Tibial artery (tissue), 4 donors: ENCODE data around the gene CUL9.

Source experiments
- DNase-seq, 2 donors: peaks; one replicate each; pipeline ENCODE4 v3.0.0-alpha.2; 2019
- H3K27ac ChIP-seq, 2 donors: fragments of 200-600 bp; sonication (generic) in 1 of 2; 1 replicate in 1 of 2; 2 replicates in 1 of 2; pipeline ENCODE4 v1.5.1; 2018 to 2019; ENCODE audit warnings: mild to moderate bottlenecking in 1 of 2
- H3K27me3 ChIP-seq, 2 donors: fragments of 200-600 bp; sonication (generic) in 1 of 2; one replicate each; pipeline versions ENCODE4 v1.5.1 to v1.6.0; 2016 to 2019
- H3K36me3 ChIP-seq, 3 donors: fragments of 200-600 bp; sonication (generic) in 2 of 3; one replicate each; pipeline ENCODE4 v1.5.1; 2016 to 2019; ENCODE audit warnings: mild to moderate bottlenecking in 2 of 3
- H3K4me1 ChIP-seq, 4 donors: fragments of 200-600 bp; sonication (generic) in 2 of 4; 1 replicate in 3 of 4; 2 replicates in 1 of 4; pipeline ENCODE4 v1.5.1; 2016 to 2019
- H3K4me3 ChIP-seq, 2 donors: fragments of 200-600 bp; sonication (generic) in 1 of 2; 1 replicate in 1 of 2; 2 replicates in 1 of 2; pipeline ENCODE4 v1.5.1; 2018 to 2019; ENCODE audit warnings: mild to moderate bottlenecking in 2 of 2
- H3K9me3 ChIP-seq, 3 donors: fragments of 200-600 bp; sonication (generic) in 1 of 3; one replicate each; pipeline ENCODE4 v1.5.1; 2016 to 2019
- CTCF ChIP-seq, 2 experiments: fragments of 200-600 bp in 1 of 2; fragments of 450-650 bp in 1 of 2; IDR thresholded peaks; one replicate each; pipeline ENCODE4 v1.5.1; 2017 to 2019; ENCODE audit warnings: antibody characterized with exemption in 2 of 2, mild to moderate bottlenecking in 1 of 2, moderate library complexity in 1 of 2
- intact Hi-C: fragments of 100-400 bp; cut with DNase I; formaldehyde crosslinking; loops from one replicate; pipeline ENCODE4 v1.15.0; 2023; ENCODE audit warnings: low total_unique reads

The CUL9 gene

GRCh38 chr6:43223175-43223574, 41.2 kb downstream of the CUL9 start:
- Histone ChIP-seq H3K27me3 (no peaks in the 10 kb centered on the region), H3K4me1 (peaks cover 0 to 7% (median 0%) of the 10 kb centered on the region in 4 donors), H3K27ac (no peak overlapping the region), H3K9me3 (no peaks in the 10 kb centered on the region), H3K36me3 (peaks cover 10 to 71% (median 29%) of the 10 kb centered on the region in 3 donors), H3K4me3 (no peak overlapping the region)
- no peak for TF ChIP-seq CTCF (IDR thresholded peaks at IDR 0.05)
- peak in 1 of 2 donors; percentile 59 for DNase-seq
- intact Hi-C loops: no loop called here

- no peak overlapping the region for H3K4me3 ChIP-seq
- peaks cover 0 to 18% (median 7%) of the 10 kb centered on the region in 4 donors for H3K4me1 ChIP-seq
- H3K27ac ChIP-seq: no peak overlapping the region
- no peak for DNase-seq
- H3K27me3 ChIP-seq: no peaks in the 10 kb centered on the region
- intact Hi-C loops: no loop called here
- no peaks in the 10 kb centered on the region for H3K9me3 ChIP-seq
- TF ChIP-seq CTCF (IDR thresholded peaks at IDR 0.05): no peak
- H3K36me3 ChIP-seq: peaks cover 4 to 43% (median 19%) of the 10 kb centered on the region in 3 donors
Measured at GRCh38 chr6:43226192-43226851, 44.3 kb downstream of the CUL9 start.

- Histone ChIP-seq H3K4me3 (peak within 1 kb of the TSS; percentile 53 to 64), H3K27me3 (peaks cover 0 to 11% of the 10 kb centered on the region in 2 donors), H3K9me3 (no peaks in the 10 kb centered on the region), H3K27ac (peak within 1 kb of the TSS; percentile 22 to 57), H3K4me1 (peaks cover 0 to 14% (median 7%) of the 10 kb centered on the region in 4 donors), H3K36me3 (peaks cover 0 to 18% (median 0%) of the 10 kb centered on the region in 3 donors)
- intact Hi-C loops: no loop called here
- DNase-seq: peak; percentile 67 to 83
- TF ChIP-seq CTCF (IDR thresholded peaks at IDR 0.05): peak; percentile 85 to 90
Measured at GRCh38 chr6:43228951-43229802, 47.2 kb downstream of the CUL9 start, which contains the start of gene DNPH1. DNPH1 (minus strand) TSS chr6:43229481; CDS start chr6:43229456, 25 bp downstream.

- H3K36me3 ChIP-seq: peaks cover 0 to 9% (median 0%) of the 10 kb centered on the region in 3 donors
- intact Hi-C loops: no loop called here
- TF ChIP-seq CTCF (IDR thresholded peaks at IDR 0.05): no peak
- H3K4me1 ChIP-seq: peaks cover 0 to 14% (median 7%) of the 10 kb centered on the region in 4 donors
- H3K9me3 ChIP-seq: no peaks in the 10 kb centered on the region
- peak overlapping the region; percentile 53 to 64 for H3K4me3 ChIP-seq
- peak overlapping the region in 1 of 2 donors; percentile 22 for H3K27ac ChIP-seq
- DNase-seq: no peak
- peaks cover 0 to 13% of the 10 kb centered on the region in 2 donors for H3K27me3 ChIP-seq
Measured at GRCh38 chr6:43229803-43230620, 48.0 kb downstream of the CUL9 start.

GRCh38 chr6:43231053-43231452, 49.1 kb downstream of the CUL9 start:
- TF ChIP-seq CTCF (IDR thresholded peaks at IDR 0.05): no peak

More at GRCh38 chr6:43231053-43231452, 49.1 kb downstream of the CUL9 start:
- Histone ChIP-seq H3K36me3 (peaks cover 0 to 1% (median 0%) of the 10 kb centered on the region in 3 donors), H3K27ac (no peak overlapping the region), H3K4me1 (peaks cover 0 to 14% (median 7%) of the 10 kb centered on the region in 4 donors), H3K9me3 (no peaks in the 10 kb centered on the region), H3K27me3 (peaks cover 0 to 15% of the 10 kb centered on the region in 2 donors), H3K4me3 (no peak overlapping the region)
- intact Hi-C loops: no loop called here
- DNase-seq: no peak
